Measurements from ENCODE around the gene KCNQ4. TPM values are rescaled to one million over a fixed set of nuclear protein-coding genes. Genes with fewer than 3 reads are reported as not detected.
A peak's percentile ranks its signal among the peaks of the same experiment; 100 is the strongest.

Gene KCNQ4
- total RNA-seq, 1 experiment from 2014 or later: 0.74 TPM

DNA sequence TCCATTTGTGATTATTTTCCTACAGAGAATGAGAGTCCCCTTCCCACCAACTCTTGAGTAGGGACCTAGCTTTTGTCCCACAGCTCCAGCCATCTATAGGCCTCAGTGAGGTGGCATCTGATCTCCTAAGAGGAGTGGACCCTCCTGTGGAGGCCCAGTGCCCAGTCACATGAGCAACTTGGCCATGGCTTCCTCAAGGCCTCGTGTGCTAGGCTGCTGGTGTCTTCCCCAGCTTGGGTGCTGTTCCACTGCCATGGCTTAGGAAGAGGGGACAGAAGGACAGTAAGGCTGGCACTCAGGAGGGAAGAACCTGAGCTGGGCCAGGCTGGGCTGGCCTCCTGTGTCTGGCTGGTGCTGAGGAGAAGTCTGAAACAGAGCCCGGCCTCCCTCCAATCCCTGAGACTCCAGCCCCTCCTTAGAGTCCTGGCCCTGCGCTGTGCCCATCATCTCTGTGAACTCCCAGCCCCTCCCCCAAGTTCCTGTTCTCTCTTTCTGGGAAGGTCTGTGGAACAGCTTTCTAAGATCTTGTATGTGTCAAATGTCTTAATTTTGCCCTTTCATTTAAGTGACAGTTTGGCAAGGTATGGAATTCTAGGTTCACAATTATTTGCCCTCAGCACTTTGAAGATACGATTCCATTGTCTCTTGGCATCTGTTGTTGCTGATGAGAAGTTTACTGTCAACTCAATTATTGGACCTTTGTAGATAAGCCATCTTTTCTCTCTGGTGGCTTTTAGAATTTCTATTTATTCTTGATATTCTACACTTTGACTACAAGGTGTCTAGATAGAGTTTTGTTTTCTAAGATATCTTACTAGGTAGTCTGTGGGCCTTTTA is 7.1 kb upstream of the KCNQ4 start:
- DNase-seq (ENCODE audit: low spot score): no peak

DNA sequence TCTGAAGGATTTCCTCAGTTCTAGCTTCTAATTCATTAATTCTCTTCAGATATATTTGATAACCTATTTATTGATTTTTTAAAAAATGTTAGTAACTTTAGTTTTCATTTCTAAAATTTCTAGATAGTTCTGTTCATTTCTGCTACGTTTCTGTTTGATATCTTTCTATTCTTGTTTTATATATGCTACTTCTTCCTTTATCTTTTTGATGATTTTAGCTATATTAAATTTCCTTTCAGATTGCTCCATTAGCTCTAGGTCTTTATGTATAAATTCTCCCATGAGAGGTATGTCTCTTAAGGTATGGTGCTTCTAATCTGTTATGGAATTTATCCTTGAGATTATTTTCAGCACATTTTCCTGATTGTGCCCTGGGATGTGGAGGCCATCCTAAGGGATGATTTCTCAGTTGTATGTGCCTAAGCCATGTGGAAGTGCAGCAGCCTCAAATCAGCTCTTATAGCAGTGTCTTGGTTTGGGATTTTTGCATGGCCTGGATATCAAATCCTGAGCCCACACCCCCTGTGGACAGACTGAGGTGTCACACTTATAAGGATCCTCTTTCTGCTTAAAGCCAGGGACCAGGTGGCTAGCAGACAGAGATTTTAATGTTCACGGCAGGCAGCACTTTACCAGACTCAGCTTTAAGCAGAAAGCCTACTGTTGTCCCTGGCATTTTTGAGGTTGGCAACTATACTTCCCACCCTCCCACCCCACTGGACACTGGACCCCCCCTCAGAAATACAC is 6.2 kb upstream of the KCNQ4 start:
- DNase-seq (ENCODE audit: low spot score): no peak

DNA sequence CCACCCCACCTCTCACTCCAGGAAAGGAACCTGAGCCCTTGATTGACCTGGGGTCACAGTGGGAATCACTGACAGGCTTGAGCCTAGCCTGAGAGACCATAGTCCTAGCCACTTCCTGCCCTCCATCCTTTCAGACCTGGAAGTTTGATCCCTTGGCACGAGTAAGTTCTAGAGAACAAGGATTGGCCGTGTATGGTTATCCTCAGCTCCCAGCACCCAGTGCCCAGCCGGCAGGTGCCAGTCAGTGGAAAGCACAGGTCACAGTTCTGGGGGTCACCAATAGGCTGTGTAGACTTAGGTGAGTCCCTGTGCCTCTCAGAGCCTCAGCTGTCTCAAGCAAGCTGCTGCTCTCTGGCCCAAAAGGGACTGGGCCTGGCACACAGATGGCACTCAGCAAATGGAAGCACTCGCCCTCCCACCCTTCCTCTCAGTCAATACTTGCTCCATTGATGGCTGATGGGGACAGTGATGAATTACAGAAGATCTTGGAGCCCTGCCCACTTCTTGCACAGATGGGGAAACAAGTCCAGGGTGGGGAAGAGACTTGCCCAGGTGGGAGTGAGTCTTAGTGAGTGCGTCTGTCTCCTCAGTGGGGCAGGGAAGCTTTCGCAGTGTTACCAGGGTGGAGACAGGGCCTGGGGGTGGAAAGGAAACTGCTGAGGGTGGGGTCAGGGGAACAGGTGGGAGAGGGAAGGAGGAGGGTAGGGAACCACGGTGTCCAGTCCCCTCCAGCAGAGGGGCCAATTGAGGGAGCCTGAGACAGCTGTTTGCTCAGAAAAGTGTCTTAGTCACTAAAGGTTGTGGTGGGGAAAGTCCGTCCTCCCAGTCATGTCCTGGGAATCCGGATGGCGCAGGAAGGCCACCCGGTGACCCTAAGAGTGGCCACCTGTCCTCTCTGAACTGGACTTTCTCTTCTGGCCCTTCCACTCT is 2.6 kb upstream of the KCNQ4 start:
- no peak for DNase-seq (ENCODE audit: low spot score)

DNA sequence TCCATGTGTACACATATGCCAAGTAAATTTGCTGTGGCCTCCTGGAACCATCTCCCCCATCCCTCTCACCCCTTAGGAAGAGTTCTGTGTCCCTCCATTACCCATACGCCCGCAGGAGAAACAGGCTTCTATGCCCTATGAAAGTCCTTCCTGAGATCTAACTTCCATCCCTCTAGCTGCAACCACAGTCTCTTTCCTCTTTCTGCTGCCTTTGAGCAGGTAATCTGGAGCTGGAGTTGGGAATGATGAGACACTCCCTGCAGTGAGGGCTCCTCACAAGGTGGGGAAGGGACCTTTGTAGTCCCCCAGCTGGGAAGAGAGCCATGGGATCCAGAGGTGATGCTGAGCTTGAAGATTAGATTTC is 2.0 kb upstream of the KCNQ4 start:
- DNase-seq (ENCODE audit: low spot score): no peak

DNA sequence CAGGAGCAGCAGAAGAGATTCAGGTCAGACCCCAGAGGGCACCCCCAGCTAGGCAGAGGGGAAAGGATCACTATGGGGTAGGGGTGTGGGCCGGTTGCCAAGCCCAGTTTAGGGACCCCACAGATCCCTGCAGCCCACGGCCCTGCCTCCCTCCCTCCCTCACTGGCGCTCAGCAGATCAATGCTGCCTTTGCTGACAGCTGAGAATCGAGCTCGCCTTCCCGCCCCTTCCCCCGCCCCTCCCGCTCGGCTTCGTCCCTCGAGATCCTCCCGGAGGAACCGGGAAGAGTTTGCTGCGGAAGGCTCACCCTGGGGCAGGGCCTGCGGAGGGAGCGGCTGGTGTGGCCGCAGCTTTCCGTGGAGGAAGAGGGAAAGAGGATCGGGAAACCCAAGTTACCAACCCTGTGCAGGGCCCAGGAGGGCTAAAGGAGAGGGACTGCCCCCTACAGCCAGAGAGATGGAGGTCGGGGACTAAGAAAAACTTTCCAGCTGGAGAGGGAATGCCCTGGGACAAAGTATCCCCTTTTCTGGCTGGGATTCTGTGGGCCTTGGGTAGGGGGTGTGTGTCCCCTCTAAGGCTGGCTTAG is 1.1 kb upstream of the KCNQ4 start:
- peak; percentile 15 for DNase-seq (ENCODE audit: low spot score)

DNA sequence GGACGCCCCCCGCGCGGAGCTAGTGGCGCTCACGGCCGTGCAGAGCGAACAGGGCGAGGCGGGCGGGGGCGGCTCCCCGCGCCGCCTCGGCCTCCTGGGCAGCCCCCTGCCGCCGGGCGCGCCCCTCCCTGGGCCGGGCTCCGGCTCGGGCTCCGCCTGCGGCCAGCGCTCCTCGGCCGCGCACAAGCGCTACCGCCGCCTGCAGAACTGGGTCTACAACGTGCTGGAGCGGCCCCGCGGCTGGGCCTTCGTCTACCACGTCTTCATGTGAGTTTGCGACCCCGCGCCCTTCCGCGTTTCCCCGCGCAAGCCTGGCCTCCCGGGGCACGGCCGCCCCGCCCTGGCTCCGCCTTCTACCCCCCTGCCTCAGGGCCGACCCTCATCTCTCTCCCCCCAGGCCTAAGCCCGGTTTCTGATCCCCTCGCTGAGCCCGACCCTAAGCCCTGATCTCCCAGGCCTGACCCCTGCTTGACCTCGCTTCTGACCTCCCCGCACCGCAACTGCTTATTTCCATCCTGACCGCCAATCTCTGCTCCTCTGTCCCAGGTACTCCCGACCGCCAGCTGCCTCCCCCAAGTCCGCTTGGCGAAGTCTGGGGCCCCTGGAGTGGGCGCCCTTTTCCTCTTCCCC is 669 bp downstream of the KCNQ4 start:
- no peak for DNase-seq (ENCODE audit: low spot score)

DNA sequence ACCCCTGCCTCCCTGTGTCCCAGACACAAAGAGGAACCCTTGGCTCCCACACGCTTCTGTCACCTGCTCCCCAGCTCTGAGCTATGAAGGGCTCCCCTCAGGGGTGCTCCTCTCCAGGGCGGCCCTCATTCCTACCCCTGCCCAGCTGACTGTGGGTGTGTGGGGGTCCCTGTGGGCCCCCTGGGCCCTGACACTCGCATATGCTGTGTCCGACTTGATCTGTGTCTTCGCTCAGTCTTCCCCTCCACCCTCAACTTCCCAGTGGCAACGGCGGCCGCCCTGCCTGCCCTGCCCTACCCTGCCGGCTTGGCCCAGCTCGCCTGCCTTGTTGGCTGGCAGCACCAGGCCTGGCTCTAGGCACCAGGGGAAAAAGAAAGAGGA is 1.2 kb downstream of the KCNQ4 start:
- no peak for DNase-seq (ENCODE audit: low spot score)

DNA sequence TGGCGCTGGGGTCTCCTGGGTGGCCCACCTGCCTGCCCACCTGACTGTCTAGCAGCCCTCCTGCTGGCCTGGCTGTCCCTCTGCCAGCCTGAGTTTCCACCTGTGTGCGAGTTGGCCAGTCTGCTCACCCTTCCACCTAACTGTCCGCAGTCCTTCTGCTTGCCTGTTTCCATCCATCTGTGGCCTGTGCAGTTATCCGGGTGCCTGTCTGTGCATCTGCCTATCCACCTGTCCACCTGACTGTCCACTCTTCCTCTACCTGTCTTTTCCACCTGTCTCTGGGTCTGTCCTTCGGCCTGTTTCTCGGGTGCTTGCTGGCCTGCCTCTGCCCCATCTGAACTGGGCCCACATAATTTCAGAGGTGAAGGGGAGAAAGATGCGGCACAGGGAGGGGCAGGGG is 1.9 kb downstream of the KCNQ4 start:
- DNase-seq (ENCODE audit: low spot score): no peak

DNA sequence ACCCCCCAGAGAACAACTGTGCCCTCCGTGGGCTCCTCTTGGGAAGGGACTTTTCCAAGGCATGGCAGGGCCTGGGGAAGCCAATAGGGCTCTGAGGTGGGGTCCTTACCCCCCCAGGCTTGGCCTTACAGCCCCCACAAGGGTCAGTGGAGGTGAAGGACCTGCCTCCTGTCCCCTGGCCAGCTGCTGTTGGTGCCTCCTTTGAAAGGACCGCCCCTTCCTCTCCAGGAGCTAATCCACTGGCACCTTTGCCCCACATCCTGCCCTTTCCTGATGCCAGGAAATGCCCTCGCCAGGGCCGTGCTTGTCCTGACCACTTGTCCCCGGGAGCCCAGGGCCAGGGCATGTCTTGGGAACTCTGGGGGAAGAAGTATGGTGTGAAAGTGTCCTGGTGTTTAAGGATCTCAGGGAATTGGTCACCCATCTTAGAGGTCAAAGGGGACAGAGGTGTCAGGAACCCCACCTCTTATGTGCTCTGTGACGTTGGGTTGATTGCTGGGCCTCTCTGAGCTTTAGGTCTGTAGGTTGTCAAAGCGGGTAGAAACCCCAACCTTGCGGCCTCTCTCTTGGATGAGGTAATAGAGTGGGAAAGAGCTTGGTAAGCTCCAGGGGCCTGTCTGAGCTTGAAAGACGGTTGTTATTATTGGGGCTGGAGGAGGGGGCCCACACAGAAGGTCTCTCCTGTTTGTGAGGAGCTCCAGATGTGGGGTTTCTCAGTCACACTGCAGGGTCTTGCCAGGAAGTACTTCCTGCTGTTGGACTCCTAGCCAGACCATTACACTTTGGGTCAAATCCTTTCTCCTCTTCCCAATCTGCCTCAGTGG is 2.8 kb downstream of the KCNQ4 start:
- no peak for DNase-seq (ENCODE audit: low spot score)

DNA sequence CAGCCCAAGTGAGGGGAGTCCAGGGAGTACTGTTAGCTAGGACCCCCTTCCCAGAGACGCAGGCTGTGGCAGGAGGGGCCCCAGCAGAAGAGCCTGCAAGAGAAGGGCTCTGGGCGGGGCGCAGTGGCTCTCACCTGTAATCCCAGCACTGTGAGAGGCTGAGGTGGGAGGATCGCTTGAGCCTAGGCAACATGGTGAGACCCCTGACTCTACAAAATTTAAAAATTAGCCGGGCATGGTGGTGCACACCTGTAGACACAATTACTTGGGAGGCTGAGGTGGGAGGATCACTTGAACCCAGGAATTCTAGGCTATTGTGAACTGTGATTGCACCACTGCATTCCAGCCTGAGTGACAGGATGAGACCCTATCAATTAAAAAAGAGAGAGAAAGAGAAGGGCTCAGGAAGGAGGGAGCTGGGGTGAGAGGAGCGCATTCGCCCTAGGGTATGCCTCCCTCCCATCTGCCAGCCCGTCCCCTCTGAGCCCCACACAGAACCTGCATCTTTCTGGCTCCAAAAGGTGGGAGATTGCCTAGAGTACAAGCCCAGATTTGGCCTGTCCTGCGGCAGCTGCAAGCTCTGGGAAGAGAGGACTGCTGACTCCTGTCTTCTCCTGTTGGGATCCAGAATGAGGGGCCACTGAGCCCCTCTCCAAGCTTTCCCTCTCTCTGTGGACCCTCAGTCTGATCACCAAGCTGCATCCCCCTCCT is 3.6 kb downstream of the KCNQ4 start:
- DNase-seq (ENCODE audit: low spot score): no peak

DNA sequence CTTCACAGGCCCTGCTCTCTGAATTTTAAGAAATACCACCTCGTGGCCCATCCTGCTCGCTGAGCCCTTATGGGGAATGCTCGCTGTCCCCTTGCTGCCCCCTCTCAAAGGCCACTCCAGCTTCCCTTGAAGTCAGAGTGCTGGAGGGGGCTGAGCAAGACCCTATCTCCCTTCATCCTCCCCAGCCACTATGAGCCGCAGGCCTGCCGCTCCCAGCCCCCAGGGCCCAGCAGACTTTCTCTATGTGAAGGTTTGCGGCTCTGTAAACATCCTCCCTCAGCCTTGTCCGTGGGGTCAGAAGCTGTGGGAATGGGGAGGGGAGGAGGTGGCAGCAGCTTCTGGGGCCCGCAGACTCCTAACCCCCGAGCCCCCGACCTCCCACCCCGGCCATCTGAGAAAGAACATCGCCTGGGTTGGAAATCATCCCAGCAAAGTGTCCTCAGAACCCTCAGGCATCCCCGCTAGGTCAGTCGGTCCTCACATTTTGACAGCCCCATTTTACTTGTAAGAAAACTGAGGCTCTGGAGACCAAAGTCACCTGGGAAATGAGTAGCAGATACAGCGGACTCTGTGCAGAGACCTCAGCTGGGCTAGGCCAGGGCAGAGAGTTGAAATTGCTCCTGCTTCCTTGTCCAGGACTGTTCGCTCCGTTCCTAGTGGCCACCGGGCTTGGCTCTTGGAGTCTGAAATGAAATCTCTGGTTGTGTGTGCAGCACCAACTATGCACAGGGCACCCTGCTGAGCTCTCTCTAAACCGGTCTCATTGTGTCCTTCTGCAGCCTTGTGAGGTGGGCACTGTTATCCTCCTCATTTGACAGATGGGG is 4.4 kb downstream of the KCNQ4 start:
- DNase-seq (ENCODE audit: low spot score): no peak

DNA sequence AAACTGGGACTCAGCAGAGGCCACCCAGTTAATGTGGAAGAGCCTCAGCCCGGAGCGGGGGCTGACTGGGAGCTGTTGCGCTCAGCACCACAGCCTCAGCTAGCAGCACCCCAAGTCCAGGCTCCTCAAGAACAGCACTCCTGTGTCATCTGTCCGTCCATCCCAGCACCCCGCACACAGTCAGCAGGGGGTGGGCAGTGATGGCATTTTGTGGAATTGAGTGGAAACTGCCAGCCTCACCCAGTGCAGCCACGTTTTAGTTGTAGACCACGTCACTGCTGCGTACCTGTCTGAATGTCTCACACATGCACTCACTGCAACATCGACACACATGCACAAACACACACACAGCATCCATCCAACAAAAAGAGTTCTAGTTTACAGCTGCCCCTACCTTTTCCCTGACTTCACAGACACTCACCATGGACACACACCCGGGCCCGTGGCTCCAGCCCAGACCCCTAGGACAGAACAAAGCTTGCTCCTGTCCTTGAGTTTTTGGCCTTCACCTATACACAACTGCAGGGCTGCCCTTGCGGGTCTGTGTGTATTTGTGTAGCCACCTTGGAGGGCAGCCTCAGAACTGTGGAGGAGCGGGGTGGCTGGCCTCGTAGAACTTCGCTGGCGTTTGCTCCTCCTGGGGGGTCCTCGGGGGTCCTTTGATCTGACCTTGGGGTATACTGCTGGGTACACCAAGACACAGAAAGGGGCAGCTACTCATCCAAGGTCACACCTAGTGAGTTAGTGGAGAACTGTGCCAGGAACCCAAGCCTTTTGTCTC is 5.2 kb downstream of the KCNQ4 start:
- DNase-seq (ENCODE audit: low spot score): no peak

DNA sequence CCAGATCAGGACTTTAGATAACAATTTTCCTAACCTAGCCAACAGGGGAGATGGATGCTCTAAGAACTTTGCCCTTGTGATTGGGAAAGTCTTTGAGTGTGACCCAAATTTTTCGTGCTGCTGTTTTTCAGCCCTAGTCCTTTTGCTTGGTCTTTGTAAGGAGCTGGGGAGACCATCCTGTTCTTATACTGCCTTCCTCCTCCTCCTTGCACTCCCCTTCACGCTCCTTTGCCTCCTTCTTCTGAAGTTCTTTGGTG is 5.7 kb downstream of the KCNQ4 start:
- DNase-seq (ENCODE audit: low spot score): no peak

DNA sequence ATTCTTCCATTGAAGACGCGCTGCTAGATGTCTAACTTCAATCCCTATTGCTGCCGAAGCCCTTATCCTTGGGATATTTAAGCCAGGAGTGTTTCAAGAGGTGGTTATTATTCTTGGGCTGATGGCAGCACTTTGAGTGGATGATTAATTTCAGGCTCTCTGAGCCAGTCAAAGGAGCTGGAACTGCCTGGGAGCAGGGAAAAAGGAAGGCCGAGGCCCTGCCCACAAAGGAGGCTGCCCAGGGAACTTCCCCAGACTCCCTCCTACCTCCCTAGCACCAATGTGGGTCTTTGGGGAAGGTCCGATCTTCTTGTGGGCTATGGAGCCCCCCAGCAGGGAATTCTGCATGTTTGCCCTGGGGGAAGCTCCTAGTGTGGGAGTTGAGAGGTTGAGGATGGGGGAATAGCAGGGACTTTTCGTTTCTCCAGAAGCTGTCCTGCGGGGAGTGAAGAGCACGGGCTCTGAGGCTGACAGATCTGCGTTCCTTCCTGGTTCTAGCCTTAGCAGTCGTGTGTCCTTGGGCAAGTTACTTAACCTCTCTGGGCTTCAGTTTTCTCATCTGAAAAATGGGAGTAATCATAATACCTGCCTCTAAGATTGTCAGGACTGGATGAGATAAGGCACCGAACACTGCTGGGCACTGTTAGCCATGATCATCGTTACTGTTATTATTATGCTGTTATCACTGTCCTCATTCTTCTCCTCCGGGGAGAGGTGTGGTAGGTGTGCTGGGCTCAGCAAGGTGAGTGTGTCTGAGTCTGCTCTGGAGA is 6.3 kb downstream of the KCNQ4 start:
- no peak for DNase-seq (ENCODE audit: low spot score)

DNA sequence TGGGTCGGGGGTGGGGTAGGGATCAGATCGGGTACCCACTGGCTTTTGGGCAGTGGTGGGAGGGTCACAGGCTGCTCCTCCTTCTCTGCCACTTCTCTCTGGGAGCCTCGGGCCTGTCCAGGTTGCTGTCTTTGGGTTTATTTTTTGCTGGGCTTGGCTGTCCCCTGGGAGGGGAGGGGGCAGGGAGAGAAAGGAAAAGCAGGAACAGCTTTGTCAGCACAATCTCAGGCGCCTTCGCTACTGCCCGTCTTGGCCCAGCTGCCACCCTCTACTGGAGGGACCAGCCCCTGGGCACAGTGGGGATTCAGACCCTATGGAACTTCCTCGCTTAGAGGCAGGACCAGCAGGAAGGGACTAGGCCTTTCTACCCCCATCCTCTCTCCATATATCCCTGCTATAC is 8.4 kb downstream of the KCNQ4 start:
- DNase-seq (ENCODE audit: low spot score): no peak

DNA sequence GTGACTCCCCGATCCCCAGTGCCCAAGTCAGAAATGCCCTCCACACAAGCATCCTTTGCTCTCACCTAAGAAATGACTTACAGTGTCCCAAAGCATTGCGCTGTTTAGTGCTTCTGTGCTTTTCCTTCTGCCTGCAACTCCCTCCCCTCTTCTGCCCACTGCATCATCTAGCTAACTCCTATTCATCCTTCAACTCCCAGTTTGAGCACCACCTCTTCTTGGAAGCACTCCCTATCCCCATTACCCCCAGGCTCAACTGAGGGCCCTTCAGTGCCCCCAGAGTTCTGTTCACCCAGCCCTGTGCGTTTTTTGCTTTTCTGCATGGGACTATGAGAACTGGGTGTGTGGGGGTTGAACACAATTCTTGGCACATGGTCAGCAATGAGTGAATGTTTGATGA is 10.0 kb downstream of the KCNQ4 start:
- no peak for DNase-seq (ENCODE audit: low spot score)

DNA sequence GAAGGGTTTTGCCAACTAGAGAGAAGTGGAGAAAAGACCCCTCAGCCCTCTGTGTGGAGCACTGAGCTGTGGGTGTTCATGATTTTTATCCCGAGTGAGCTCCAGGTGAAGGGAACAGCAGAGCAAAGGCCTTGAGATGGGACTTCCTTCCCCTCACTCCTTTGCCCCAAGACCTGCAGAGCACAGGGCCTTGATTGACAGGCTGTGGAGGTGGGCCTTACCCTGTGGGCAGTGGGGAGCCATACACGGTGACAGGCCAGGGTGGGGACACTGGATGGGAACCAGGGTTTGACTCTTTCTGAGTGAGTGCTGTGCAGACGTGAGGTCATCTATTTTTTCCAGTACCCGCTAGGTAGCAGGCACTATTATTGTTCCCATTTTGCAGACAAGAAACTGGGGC is 10.5 kb downstream of the KCNQ4 start:
- no peak for DNase-seq (ENCODE audit: low spot score)

Measured in HT-29 (cell line).